Raji (cell line): ENCODE measurements around the gene RHOT2.

Experiments used
- POLR2A ChIP-seq: IDR thresholded peaks from 2 replicates; pipeline ENCODE4 v1.6.1; 2011; ENCODE audit warnings: low read depth, low read length, control low read depth; ENCODE audit not compliant: insufficient read depth

Gene RHOT2

GRCh38 chr16:667113-667779 lies 686 bp upstream of the RHOT2 start:
- TF ChIP-seq POLR2A = no peak

GRCh38 chr16:668519-669171 lies 713 bp downstream of the RHOT2 start:
- no peak for TF ChIP-seq POLR2A

GRCh38 chr16:669666-670065 lies 1.7 kb downstream of the RHOT2 start:
- TF ChIP-seq POLR2A = no peak

- TF ChIP-seq POLR2A = no peak
Measured at GRCh38 chr16:670485-671352, 2.8 kb downstream of the RHOT2 start.

GRCh38 chr16:671353-672131 lies 3.6 kb downstream of the RHOT2 start:
- TF ChIP-seq POLR2A = no peak

GRCh38 chr16:672371-672770 lies 4.4 kb downstream of the RHOT2 start:
- no peak for TF ChIP-seq POLR2A

- TF ChIP-seq POLR2A = no peak
Measured at GRCh38 chr16:672851-673250, 4.9 kb downstream of the RHOT2 start.

GRCh38 chr16:673399-673991 lies 5.6 kb downstream of the RHOT2 start:
- no peak for TF ChIP-seq POLR2A

- TF ChIP-seq POLR2A = no peak
Measured at GRCh38 chr16:674214-674881, 6.4 kb downstream of the RHOT2 start.

GRCh38 chr16:674968-675883 lies 7.3 kb downstream of the RHOT2 start, which contains the start of gene RHBDL1:
TSS of gene RHBDL1 (plus strand) at chr16:675671. CDS start at chr16:675791, 120 bp downstream.
- TF ChIP-seq POLR2A = no peak

- no peak for TF ChIP-seq POLR2A
Measured at GRCh38 chr16:675884-676564, 8.1 kb downstream of the RHOT2 start.

GRCh38 chr16:676565-676902 lies 8.6 kb downstream of the RHOT2 start:
- TF ChIP-seq POLR2A = no peak

- no peak for TF ChIP-seq POLR2A
Measured at GRCh38 chr16:676913-677312, 9.0 kb downstream of the RHOT2 start.
